HG03460 (cell line): ENCODE measurements around the gene SGSH.
"Not testable (repeated sequence)": the region's sequence is repeated elsewhere in the genome, so short reads cannot be mapped to it uniquely, and the experiment has no call there.

ENCODE experiments used
- ATAC-seq: cut with Tn5 transposase; IDR thresholded peaks from one replicate; pipeline ENCODE4 v1.9.1; 2021; ENCODE audit not compliant: unreplicated experiment

The SGSH gene

DNA sequence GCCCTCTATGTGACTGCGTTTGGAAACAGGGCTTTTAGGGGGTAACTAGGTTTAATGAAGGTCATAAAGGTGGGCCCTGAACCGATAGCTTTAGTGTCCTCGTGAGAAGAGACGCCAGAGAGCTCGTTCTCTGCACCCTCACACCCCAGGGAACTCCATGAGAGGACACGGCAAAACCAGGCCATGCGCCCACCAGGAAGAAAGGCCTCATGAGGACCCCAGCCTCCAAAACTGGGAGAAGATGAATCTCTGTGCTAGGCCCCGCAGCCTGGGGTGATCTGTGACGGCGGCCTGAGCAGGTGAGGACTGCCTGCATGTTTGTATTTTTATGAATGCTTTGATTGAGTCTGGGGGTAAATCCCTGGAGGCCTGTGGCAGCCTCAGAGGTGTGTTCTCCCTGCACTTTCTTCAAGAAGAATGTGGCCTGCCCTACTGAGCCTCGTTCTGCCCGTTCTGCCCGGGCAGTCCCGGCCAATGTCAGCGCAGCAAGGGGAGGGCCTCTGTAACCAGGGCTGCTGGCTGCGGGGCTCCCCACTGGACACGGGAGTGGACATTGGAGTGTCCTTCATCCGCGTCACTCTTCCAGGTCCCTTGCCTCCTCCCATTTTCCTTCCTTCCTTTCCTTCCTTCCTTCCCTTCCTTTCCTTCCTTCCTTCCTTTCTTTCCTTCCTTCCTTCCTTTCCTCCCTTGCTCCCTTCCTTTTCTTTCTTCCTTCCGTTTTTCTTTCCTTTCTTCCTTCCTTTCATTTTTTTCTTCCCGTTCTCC, 33.7 kb upstream of the SGSH start:
- no peak for ATAC-seq

DNA sequence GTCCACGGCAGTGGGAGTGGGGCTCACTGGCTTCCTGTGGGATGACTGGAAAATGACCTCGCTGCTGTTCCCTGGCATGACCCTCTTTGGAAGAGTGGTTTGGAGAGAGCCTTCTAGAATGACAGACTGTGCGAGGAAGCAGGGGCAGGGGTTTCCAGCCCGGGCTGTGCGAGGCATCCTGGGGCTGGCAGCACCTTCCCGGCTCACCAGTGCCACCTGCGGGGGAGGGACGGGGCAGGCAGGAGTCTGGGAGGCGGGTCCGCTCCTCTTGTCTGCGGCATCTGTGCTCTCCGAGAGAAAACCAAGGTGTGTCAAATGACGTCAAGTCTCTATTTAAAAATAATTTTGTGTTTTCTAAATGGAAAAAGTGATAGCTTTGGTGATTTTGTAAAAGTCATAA, 32.7 kb upstream of the SGSH start:
- no peak for ATAC-seq

DNA sequence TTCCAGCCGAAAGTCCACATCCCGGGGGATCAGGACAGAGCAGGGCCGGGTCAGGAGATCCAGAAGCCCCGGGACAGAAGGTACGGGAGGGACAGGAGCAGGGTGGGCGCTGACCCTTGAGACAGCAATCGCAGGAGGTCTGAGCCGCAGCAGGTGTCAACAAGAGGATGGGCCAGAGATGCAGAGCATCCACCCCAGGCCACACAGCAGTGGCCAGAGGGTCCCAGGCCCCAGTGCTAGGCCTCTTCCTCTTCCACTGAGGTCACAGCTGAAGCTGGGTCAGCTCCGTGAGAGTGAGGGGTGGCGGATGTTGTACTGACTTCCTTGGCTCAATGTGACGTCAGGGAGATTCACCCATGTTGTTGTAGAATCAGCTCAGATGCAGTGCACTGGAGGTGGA, 31.8 kb upstream of the SGSH start:
- no peak for ATAC-seq

DNA sequence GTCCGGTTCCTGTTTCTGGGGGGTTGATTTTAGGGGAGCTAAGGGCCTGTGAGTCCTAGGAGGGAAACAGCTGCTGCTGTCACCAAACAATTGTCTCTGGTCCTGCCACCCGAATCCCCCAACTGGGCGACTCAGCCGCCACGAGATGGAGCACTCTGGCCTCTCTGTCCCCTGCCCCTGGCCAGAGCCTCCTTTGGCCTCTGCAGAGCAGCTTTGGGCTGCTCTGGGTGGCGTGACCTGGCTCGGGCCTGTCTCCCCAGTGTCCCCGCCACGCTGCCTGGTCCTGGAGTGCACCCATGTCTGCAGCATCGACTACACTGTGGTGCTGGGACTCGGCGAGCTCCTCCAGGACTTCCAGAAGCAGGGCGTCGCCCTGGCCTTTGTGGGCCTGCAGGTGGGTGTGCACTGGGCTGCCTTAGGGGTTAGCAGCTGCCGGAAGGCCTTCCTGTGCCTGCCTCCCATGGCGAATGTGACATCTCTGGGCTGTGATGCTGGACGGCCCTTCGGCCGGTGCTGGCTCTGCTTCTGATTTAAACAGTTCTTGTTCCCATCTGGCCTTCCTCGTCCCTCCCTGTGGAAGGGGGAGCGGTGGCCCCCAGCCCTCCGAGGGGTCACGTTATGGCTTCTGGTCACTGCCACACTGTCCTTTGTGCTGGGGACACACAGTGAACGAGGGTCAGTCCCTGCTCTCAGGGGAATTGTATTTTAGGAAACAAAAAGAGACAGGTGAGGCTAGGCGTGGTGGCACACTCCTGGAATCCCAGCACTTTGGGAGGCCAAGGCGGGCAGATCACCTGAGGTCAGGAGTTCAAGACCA, 29.0 kb upstream of the SGSH start:
- no peak for ATAC-seq

DNA sequence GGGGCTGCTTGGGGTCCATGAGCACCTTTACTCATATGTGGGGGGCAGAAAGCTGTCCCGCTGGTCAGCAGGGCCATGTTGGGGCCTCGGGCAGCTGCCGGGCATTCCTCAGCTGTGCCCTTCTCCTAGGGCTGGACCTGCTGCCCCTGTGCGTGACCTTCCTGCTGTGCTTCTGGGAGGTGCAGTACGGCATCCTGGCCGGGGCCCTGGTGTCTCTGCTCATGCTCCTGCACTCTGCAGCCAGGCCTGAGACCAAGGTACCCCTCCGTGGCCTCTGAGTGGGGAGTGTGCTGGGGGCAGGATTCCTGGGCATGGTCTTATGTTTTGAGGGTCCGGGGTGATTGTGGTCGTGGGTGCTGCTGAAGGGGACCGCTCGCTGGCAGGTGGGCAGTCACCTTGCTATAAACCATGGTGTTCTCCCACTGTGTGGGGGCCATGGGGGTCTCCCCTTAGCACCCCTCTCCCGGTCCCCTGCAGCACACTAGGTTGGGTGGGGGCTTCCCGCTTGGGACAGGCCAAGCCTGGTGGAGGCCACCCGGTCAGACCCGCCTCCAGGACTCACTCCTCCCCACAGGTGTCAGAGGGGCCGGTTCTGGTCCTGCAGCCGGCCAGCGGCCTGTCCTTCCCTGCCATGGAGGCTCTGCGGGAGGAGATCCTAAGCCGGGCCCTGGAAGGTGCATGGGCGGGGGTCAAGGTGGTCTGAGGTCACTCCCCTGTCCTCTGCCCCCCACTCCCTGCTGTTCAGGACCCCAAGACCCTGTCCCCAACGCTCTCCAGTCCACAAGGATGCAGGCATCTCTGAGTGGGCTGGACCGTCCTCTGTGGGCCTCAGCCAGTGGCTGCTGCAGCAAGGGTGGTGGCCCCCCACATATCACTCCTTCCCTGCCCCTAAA, 28.1 kb upstream of the SGSH start:
- no peak for ATAC-seq

DNA sequence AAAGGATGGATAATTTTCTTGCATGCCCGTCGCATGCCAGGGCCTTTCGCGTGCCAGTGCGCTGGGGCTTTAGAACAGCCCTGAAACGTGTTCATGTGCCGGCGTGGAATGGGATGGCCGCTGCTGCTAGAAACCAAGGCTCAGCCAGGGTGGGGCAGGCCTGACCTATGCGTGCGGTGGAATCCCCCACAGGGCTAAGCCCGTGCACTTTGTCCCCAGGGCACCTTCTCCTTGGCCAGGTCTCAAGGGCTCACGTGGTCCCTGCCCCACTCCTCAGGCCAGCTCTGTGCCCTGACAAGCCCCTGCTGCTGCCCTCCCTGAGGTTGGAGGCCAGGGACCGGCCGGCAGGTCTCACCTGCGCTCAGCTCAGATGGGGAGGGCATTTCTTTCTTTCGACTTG, 27.4 kb upstream of the SGSH start:
- no peak for ATAC-seq

DNA sequence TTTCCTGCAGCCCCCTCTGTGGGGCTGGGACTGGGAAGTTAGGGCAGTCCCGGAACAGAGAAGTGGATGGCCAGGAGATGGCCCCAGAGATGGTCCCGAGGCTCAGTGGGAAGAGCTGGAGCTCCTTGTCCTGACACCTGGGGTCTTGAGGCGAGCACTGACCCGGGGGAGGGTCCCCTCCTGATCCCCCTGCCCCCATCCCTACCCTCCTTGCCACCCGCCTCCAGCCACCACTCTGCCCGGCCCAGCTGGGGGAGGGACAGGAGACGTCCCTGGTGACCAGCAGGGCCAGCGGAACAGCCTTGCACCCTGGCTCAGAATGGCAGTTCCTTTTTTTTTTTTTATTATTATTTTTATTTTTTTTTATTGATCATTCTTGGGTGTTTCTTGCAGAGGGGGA, 26.6 kb upstream of the SGSH start:
- ATAC-seq: no peak

DNA sequence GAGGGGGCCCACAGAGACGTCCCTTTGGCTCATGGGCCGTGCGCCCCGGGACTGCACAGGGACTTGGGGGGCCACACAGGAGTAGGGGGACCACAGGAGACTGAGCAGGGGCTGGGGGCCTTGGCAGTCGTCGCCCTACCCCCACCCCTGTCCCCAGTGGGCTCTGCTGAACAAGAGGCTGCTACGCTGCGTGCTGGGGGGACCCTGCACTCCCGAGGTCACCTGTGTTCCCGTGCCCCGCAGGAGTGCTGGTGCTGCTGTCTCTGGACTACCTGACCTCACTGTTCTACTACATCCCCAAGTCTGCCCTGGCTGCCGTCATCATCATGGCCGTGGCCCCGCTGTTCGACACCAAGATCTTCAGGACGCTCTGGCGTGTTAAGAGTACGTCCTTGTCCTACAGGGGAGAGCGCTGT, 26.1 kb upstream of the SGSH start:
- no peak for ATAC-seq

DNA sequence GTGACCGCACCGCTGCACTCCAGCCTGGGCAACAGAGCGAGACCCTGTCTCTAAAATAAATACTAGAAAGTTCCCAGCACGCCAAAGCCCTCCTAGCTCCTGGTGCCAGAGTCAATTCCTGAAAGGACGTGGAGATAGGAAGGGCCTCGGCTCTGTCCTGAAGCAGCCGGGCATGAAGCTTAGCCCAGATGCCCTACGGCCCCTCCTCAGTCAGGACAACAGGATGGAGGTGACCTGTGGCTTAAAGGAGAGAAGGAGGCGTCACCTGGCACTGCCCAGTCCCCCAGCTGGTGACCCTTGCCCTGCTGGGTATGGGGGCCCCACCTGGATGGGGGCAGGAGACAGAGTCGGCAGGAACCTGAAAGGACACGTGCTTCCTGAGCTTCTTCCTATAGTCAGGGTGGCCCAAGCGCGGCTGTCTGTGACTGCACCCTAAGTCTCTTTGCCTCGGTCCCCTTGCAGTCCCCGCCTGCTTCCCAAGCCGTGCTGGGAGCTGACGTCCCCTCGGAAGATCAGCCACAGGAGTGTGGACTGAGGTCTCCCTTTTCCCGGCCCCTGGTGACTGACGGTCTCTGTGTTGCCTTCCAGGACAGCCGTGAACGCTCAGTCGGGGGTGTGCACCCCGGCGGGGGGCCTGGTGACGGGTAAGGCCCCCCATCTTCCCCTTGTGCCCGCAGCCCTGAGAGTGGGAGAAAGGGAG, 25.6 kb upstream of the SGSH start:
- no peak for ATAC-seq

DNA sequence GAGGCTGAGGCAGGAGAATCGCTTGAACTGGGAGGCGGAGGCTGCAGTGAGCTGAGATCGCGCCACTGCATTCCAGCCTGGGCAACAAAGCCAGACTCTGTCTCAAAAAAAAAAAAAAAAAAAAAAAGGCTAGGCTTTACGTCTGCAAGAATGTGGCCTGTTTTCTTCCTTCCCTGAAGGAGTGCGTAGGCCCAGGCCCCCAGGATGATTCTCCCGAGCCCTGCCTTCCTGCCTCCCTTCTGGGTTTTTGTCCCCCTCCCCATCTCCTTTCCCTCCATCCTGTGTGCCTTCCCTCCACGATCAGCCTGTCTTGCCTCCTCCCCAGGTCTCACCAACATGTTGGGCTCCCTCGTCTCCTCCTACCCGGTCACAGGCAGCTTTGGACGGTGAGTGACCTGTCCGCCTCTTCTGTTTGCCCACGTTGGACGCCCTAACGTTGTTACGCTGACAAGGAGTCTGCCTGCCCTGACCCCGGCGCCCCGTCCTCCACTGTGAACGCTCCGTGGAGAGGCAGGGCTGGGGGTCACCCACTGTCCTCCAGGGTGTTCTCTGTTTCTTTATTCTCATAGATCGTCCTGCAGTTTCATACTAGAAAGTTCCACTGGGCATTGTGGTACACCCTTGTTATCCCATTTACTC, 24.9 kb upstream of the SGSH start:
- ATAC-seq: no peak

DNA sequence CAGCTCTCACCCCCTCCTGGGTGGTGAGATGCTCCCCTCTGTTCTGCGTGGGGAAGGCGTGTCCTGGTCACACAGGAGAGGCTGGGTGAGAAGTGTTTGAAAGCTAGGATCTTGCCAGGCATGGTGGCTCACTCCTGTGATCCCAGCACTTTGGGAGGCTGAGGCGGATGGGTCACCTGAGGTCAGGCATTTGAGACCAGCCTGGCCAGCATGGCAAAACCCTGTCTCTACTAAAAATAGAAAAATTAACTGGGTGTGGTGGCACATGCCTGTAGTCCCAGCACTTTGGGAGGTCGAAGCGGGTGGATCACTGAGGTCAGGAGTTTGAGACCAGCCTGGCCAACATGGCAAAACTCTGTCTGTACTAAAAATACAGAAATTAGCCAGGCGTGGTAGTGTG, 24.3 kb upstream of the SGSH start:
- not testable (repeated sequence) for ATAC-seq

DNA sequence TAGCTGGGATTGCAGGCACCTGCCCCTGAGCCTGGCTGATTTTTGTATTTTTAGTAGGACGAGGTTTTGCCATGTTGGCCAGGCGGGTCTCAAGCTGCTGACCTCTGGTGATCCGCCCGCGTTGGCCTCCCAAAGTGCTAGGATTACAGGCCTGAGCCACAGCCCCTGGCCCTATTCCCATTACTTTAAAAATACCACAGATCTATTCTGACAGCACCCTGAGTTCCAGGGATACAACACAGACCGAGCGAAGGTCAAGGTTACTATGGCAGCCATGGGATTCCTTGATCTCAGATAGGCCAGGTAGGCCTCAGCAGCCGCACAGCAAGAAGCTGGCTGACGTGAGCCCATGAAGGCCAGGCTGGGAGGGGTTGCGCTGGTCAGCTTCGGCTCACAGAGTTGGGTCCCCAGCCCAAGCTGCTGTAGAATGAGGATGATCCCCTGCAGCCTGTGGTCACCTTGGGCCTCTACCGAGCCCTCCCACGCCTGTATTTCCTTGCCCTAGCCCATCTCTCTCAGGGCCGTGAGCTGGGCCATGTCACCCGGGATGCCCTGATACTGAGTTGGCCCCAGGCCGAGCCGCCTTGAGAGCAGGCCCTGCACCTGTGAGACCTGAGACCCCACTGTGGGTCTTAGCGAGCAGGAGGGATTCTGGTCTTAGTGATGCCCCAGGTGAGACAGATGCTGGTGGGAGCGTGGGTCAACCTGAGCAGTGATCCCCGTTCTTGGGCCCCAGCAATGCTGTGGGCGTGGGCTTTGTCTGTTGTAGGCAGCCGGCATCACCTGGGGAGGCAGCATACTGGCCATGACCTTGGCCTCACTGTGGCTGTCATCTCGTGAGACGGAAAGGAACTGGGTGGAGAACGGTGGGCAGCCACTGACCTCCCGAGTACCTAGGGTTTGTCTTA, 23.6 kb upstream of the SGSH start:
- ATAC-seq: no peak

DNA sequence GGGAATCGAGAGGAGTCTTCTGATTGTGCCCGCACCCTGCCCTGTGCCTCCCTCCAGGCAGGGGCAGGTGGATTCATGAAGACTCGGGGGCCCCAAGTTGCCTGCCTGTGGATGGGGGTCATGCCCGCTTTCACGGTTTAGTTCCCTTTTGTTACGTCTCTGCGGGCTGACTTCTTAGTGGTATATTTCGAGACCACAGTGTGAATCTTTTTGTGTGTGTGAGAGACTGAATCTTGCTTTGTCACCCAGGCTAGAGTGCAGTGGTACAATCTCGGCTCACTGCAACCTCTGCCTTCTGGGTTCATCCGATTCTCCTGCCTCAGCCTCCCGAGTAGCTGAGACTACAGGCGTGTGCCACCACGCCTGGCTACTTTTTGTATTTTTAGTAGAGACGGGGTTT, 22.4 kb upstream of the SGSH start:
- no peak for ATAC-seq

DNA sequence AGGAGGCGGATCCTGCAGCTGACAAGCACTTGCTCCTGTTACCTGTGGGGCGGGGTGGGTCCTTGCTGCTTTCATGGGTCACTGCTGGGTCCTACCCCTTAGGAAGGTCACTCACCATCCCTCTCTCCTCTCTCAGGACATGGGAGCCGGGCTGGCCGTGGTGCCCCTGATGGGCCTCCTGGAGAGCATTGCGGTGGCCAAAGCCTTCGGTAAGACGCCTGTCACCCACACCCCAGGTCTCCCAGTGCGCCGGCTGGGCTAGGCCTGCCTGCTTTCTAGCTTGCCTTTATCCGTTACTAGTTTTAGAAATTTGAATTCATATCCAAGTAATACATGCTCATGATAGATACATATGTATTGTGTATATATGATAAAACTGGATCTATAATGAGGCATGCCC, 17.3 kb upstream of the SGSH start:
- ATAC-seq: no peak

DNA sequence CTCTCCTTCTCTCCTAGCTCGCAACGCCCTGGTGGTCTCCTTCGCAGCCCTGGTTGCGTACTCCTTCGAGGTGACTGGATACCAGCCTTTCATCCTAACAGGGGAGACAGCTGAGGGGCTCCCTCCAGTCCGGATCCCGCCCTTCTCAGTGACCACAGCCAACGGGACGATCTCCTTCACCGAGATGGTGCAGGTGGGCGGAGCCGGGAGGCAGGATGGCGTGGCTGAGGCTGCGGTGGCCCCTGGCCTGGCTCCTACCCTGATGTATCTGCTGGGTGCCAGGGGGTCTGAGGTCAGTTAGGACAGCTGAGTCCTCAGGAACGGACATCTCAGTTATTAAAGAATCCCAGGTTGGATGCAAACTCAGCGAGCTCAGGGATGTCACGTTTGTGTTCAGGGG, 16.8 kb upstream of the SGSH start:
- no peak for ATAC-seq

DNA sequence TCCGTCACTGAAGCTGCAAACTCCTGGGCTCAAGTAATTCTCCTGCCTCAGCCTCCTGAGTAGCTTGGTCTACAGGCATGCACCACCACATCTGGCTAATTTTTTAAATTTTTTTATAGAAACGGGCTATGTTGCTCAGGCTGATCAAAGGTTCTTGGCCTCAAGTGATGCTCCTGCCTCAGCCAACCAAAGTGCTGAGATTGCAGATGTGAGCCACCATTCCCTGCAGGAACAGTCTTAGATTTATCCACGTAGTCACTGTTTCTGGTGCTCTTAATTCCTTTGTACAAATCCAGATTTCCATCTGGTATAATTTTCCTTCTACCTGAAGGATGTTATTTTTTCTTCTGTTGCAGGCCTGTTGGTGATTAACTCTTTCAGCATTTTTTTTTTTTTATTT, 13.1 kb upstream of the SGSH start:
- no peak for ATAC-seq

DNA sequence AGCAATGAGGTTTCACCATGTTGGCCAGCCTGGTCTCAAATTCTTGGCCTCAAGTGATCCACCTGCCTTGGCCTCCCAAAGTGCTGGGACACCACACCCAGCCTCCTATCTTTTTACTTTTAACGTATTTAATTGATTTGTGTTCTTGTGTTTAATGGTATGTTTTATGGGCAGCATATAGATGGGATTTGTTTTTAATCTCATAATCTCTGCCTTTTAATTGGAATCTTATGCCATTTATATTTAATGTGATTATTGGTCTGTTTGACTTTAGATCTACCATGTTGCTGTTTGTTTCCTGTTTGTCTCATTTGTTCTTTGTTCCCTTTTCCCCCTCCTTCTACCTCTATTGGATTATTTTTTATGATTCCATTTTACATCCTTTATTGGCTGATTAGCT, 12.3 kb upstream of the SGSH start:
- ATAC-seq: no peak

DNA sequence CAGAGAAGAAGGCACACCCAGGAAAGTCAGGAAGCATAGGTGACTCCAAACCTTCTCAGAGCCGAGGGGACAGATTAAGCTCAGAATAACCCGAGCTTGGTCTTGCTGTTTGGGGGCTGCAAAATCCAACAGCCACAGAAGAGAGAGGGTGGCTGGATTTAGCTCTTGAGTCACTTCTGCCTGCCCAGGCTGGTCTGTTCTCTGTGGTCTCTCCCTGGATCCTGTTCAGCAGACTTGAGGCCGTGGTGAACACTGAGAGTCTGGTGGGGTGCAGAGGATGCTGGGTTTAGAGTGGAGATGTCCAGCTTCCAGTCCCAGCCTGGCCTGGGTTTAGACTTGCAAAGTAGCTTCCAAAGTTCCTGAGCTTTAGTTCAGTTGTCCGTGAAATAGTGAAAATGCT, 8.9 kb upstream of the SGSH start:
- no peak for ATAC-seq

DNA sequence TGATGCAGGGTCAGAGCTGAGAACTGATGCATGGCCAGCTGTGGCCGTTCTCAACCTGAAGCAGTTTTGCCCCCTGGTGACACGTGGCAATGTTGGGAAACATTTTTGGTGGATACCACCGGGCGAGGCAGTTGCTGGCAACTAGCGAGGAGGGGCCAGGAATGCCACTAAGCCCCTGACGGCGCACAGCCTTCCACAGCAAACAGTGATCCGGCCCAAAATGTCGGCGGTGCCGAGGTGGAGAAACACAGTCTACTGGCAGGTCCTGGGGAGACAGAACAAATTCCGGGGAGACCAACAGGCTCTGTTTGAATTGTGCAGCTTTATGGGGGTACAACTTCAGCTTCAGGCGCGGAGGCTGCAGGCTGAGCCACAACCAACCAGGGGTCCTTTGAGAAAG, 8.3 kb upstream of the SGSH start:
- no peak for ATAC-seq
